H9 (cell line): ENCODE results near the gene LNP1. TPM values are rescaled to one million over a fixed set of nuclear protein-coding genes. Genes with fewer than 3 reads are reported as not detected.

Experiments used
- DNase-seq: peaks from one replicate; pipeline ENCODE4 v3.0.0-alpha.2; 2017
- H2AFZ ChIP-seq: one replicate; pipeline ENCODE4 v1.6.1; 2013; ENCODE audit warnings: mild to moderate bottlenecking, low read length, control low read depth, moderate library complexity
- H2AK5ac ChIP-seq: 2 replicates; pipeline ENCODE4 v1.6.1; 2013; ENCODE audit warnings: low read length, control low read depth, mixed read lengths; ENCODE audit not compliant: insufficient read length
- H2BK120ac ChIP-seq: one replicate; pipeline ENCODE4 v1.6.1; 2013; ENCODE audit warnings: low read depth, mild to moderate bottlenecking, low read length, control low read depth, inconsistent platforms; ENCODE audit not compliant: poor library complexity, severe bottlenecking
- H2BK12ac ChIP-seq: 2 replicates; pipeline ENCODE4 v1.6.1; 2013; ENCODE audit warnings: low read length, control low read depth, mixed read lengths, low read depth; ENCODE audit not compliant: insufficient read length
- H2BK15ac ChIP-seq: 2 replicates; pipeline ENCODE4 v1.6.1; 2013; ENCODE audit warnings: low read depth, low read length, control low read depth
- H2BK20ac ChIP-seq: one replicate; pipeline ENCODE4 v1.6.1; 2013; ENCODE audit warnings: low read depth, mild to moderate bottlenecking, low read length, control low read depth, inconsistent platforms; ENCODE audit not compliant: poor library complexity, severe bottlenecking
- H2BK5ac ChIP-seq: 2 replicates; pipeline ENCODE4 v1.6.1; 2013; ENCODE audit warnings: low read length, control low read depth, mixed read lengths; ENCODE audit not compliant: insufficient read length
- H3K14ac ChIP-seq: 2 replicates; pipeline ENCODE4 v1.6.1; 2013; ENCODE audit warnings: low read length, control low read depth; ENCODE audit not compliant: insufficient read depth
- H3K18ac ChIP-seq: 2 replicates; pipeline ENCODE4 v1.6.1; 2013; ENCODE audit warnings: low read depth, mild to moderate bottlenecking, mixed read lengths, low read length, control low read depth; ENCODE audit not compliant: insufficient read length
- H3K23ac ChIP-seq: 2 replicates; pipeline ENCODE4 v1.6.1; 2013; ENCODE audit warnings: low read length, control low read depth, mixed read lengths, low read depth; ENCODE audit not compliant: insufficient read length
- H3K23me2 ChIP-seq: 2 replicates; pipeline ENCODE4 v1.6.1; 2013; ENCODE audit warnings: low read depth, mild to moderate bottlenecking, mixed read lengths, low read length, control low read depth; ENCODE audit not compliant: insufficient read length, poor library complexity, severe bottlenecking
- H3K27ac ChIP-seq: 2 replicates; pipeline ENCODE4 v1.5.1; 2013; ENCODE audit warnings: low read length, control low read depth, mixed read lengths, low read depth; ENCODE audit not compliant: insufficient read length
- H3K27me3 ChIP-seq: 2 replicates; pipeline ENCODE4 v1.6.1; 2013; ENCODE audit warnings: low read length, control low read depth, inconsistent platforms; ENCODE audit not compliant: insufficient read depth
- H3K4ac ChIP-seq: 2 replicates; pipeline ENCODE4 v1.6.1; 2013; ENCODE audit warnings: low read depth, mild to moderate bottlenecking, control low read depth, inconsistent platforms, low read length, moderate library complexity
- H3K4me1 ChIP-seq: 2 replicates; pipeline ENCODE4 v1.6.1; 2013; ENCODE audit warnings: low read length, control low read depth, inconsistent platforms; ENCODE audit not compliant: insufficient read depth
- H3K4me2 ChIP-seq: 2 replicates; pipeline ENCODE4 v1.6.1; 2013; ENCODE audit warnings: low read length, control low read depth, mixed read lengths; ENCODE audit not compliant: insufficient read length, insufficient read depth
- H3K56ac ChIP-seq: 2 replicates; pipeline ENCODE4 v1.6.1; 2013; ENCODE audit warnings: low read depth, mild to moderate bottlenecking, mixed read lengths, low read length, control low read depth; ENCODE audit not compliant: insufficient read length
- H3K79me1 ChIP-seq: 2 replicates; pipeline ENCODE4 v1.6.1; 2013; ENCODE audit warnings: low read depth, mild to moderate bottlenecking, moderate library complexity, low read length, control low read depth, inconsistent platforms; ENCODE audit not compliant: insufficient read depth, poor library complexity, severe bottlenecking
- H3K79me2 ChIP-seq: 2 replicates; pipeline ENCODE4 v1.6.1; 2013; ENCODE audit warnings: low read length, control low read depth, inconsistent platforms; ENCODE audit not compliant: insufficient read depth
- H3K9ac ChIP-seq: 2 replicates; pipeline ENCODE4 v1.6.1; 2013; ENCODE audit warnings: low read length, control low read depth, mixed read lengths; ENCODE audit not compliant: insufficient read length; ENCODE audit errors: extremely low read depth
- H3K9me3 ChIP-seq: one replicate; pipeline ENCODE4 v1.6.1; 2013; ENCODE audit warnings: low read depth, low read length, inconsistent platforms; ENCODE audit not compliant: control insufficient read depth
- H3T11ph ChIP-seq: one replicate; pipeline ENCODE4 v1.6.1; 2013; ENCODE audit warnings: mild to moderate bottlenecking, low read length, control low read depth, inconsistent platforms
- H4K20me1 ChIP-seq: one replicate; pipeline ENCODE4 v1.6.1; 2013; ENCODE audit not compliant: control insufficient read depth, insufficient read length, insufficient read depth
- H4K5ac ChIP-seq: 2 replicates; pipeline ENCODE4 v1.6.1; 2013; ENCODE audit warnings: low read depth, mild to moderate bottlenecking, mixed read lengths, low read length, control low read depth; ENCODE audit not compliant: insufficient read length
- H4K8ac ChIP-seq: replicated peaks from 2 replicates; pipeline ENCODE4 v1.6.1; 2013; ENCODE audit warnings: low read length, control low read depth, mixed read lengths, low read depth; ENCODE audit not compliant: insufficient read length
- H4K91ac ChIP-seq: 2 replicates; pipeline ENCODE4 v1.6.1; 2013; ENCODE audit warnings: low read depth, mild to moderate bottlenecking, moderate library complexity, mixed read lengths, low read length, control low read depth; ENCODE audit not compliant: insufficient read length
- H3K27ac Mint-ChIP-seq, 3 experiments: 2 replicates in 2 of 3; 3 replicates in 1 of 3; pipeline ENCODE4 v1.8.0; 2020 to 2021; ENCODE audit warnings: mixed read lengths in 3 of 3, mild to moderate bottlenecking in 1 of 3, moderate library complexity in 1 of 3
- H3K27me3 Mint-ChIP-seq: 2 replicates; pipeline ENCODE4 v1.8.0; 2021; ENCODE audit warnings: low read depth, mild to moderate bottlenecking, moderate library complexity, mixed read lengths
- H3K36me3 Mint-ChIP-seq, 3 experiments: 2 replicates in 2 of 3; 3 replicates in 1 of 3; pipeline ENCODE4 v1.8.0; 2020 to 2021; ENCODE audit warnings: low read depth in 3 of 3, mixed read lengths in 3 of 3; ENCODE audit not compliant: insufficient read depth in 1 of 3
- H3K4me1 Mint-ChIP-seq, 2 experiments: 2 replicates each; pipeline ENCODE4 v1.8.0; 2020; ENCODE audit warnings: mixed read lengths in 2 of 2
- H3K4me3 Mint-ChIP-seq, 2 experiments: 2 replicates in 1 of 2; 3 replicates in 1 of 2; pipeline ENCODE4 v1.8.0; 2020 to 2021; ENCODE audit warnings: mild to moderate bottlenecking in 2 of 2, mixed read lengths in 2 of 2, moderate library complexity in 1 of 2
- H3K9me3 Mint-ChIP-seq, 2 experiments: 2 replicates in 1 of 2; 3 replicates in 1 of 2; pipeline ENCODE4 v1.8.0; 2020; ENCODE audit warnings: mild to moderate bottlenecking in 2 of 2, mixed read lengths in 2 of 2, moderate library complexity in 1 of 2
- CTCF ChIP-seq: fragments of 200-600 bp; sonication (generic); conservative IDR thresholded peaks from 3 replicates; pipeline ENCODE4 v1.8.0; 2021; ENCODE audit warnings: antibody characterized with exemption, mild to moderate bottlenecking
- WGBS: extraction: QIAGEN DNeasy Blood & Tissue Kit; methylation state at CpG from one replicate; pipeline ENCODE4 v1.1.7; 2013; ENCODE audit warnings: missing lambda C conversion rate, low lambda C conversion rate, mixed read lengths; ENCODE audit not compliant: insufficient read length; ENCODE audit errors: extremely low coverage; 5-methylcytosine and 5-hydroxymethylcytosine counted together
- total RNA-seq: library from RNA; stranded (reverse); gene quantifications from 2 replicates; pipeline ENCODE4 v1.2.1, GENCODE V29; 2021

The LNP1 gene
- total RNA-seq, 1 experiment from 2014 or later: 4.1 TPM

DNA sequence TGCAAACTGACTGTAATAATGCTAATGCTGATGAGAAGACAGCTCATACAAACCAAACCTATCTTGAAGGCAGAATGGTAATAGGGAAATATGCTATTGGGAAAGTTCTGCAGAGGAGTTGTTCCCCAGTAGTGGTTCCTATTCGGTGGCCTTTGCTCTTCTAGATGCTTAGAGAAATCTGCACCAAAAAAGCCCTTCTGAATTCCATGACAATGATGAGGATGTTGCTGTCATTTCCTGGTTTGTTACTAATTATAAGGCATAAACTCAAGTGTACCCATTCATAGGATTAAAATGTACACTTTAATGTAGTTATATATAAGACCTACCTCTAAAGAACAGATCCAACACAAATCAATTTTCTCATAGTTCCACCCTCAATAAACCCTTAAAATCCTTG is 30.6 kb upstream of the LNP1 start:
- Histone ChIP-seq H2BK12ac (no peak overlapping the region), H2BK120ac (no peak overlapping the region), H3K23me2 (no peaks in the 10 kb centered on the region), H2AK5ac (no peak overlapping the region), H3K79me1 (no peaks in the 10 kb centered on the region), H3K9me3 (no peaks in the 10 kb centered on the region), H4K20me1 (no peaks in the 10 kb centered on the region), H3K56ac (no peak overlapping the region), H3K27ac (no peak overlapping the region), H3K9ac (no peak overlapping the region), H4K5ac (no peak overlapping the region), H3K4me2 (no peak overlapping the region), H3K23ac (no peak overlapping the region), H3K27me3 (no peaks in the 10 kb centered on the region), H3K4ac (no peak overlapping the region), H2BK20ac (no peak overlapping the region), H2AFZ (no peak overlapping the region), H4K8ac (no peak overlapping the region), H2BK5ac (no peak overlapping the region), H2BK15ac (no peak overlapping the region), H3K18ac (no peak overlapping the region), H3K4me1 (no peaks in the 10 kb centered on the region), H3K14ac (no peak overlapping the region), H3K79me2 (no peaks in the 10 kb centered on the region), H3T11ph (no peak overlapping the region), H4K91ac (no peak overlapping the region)
- Mint-ChIP-seq H3K4me3 (no peak overlapping the region), H3K9me3 (no peaks in the 10 kb centered on the region), H3K4me1 (peaks cover 0 to 6% of the 10 kb centered on the region in 2 experiments; a peak in 1 of 4 replicates), H3K27ac (no peak overlapping the region; a peak in 1 of 7 replicates), H3K27me3 (no peaks in the 10 kb centered on the region), H3K36me3 (peaks cover 12 to 65% (median 35%) of the 10 kb centered on the region in 3 experiments; a peak in 6 of 7 replicates)
- no peak for TF ChIP-seq CTCF
- DNase-seq: no peak
- WGBS: no CpG with 5 or more reads among the region's 1 CpG
